ENCODE data around the gene SSTR5. TPM values are rescaled to one million over a fixed set of nuclear protein-coding genes. Genes with fewer than 3 reads are reported as not detected.

The SSTR5 gene
- total and polyA plus RNA-seq, 2 of the 4 experiments (the other 2 are of a cell fraction) = not detected

DNA sequence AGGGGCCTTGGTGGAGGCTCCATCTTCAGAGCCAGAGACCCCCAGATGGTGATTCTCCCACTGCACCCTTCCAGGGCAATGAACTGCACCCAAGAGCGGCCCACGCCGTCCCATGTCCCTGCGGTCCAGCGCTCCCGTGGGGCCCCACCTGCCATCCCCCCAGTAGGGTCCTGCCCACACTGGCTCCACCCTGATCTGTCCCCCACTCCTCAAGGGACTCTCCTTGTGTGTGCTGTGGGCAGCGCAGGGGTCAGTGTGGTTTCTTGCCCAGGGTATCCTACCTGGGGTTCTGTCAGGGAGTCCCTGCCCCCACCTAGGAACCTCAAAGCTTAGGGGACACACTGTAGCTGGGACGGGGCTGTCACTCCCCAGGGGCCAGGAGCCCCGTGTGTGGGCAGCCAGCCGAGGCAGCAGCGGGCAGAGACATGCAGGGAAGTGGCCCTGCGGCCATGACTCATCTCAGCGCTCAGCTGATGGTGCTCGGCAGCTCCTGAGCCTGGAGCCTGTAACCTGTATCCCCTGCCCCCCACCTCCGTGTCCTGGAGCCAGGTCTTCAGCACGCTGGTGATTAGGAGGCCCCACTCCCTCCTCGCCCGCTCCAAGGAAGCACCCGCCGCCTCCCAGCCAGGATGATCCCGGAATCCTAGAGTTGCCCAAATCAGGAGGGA lies 35.7 kb upstream of the SSTR5 start:
- no peaks in the 10 kb centered on the region for H3K79me1 ChIP-seq (ENCODE audit: low read depth in 1 of 2, low read length in 2 of 2)
- no peak overlapping the region for H3K18ac ChIP-seq (ENCODE audit: low read depth, low read length)
- in situ Hi-C loops (cut with MboI; ENCODE audit: low sequenced_read_pairs) = no loop called here
- no peak overlapping the region for H4K91ac ChIP-seq (ENCODE audit: insufficient read depth, low read depth, low read length)
- BruUV-seq (replicated peaks) = no TSS peak
- no peak overlapping the region for H4K5ac ChIP-seq (ENCODE audit: low read depth, low read length)
- dilution Hi-C loops (cut with HindIII; ENCODE audit: low sequenced_read_pairs, unreplicated experiment) = no loop called here
- H2BK120ac ChIP-seq (ENCODE audit: low read depth, low read length) = no peak overlapping the region
- POLR2A ChIA-PET (ENCODE audit: unreplicated experiment) = no interaction called here
- H2AFZ ChIP-seq (replicated peaks; ENCODE audit: low read length, poor library complexity) = peak overlapping the region; percentile 5
- H3K23ac ChIP-seq (ENCODE audit: low read depth, low read length) = no peak overlapping the region
- no peak for TF ChIP-seq CEBPB (IDR thresholded peaks at IDR 0.05; ENCODE audit: low read depth, low read length)
- TF ChIP-seq MXI1 (IDR thresholded peaks at IDR 0.05; ENCODE audit: borderline replicate concordance, low read depth, low read length) = no peak
- no peak for TF ChIP-seq BHLHE40 (IDR thresholded peaks at IDR 0.05; ENCODE audit: low read depth, low read length)
- no peak for TF ChIP-seq MAFK (IDR thresholded peaks at IDR 0.05; ENCODE audit: low read depth, low read length)
- no peak for TF ChIP-seq POLR2A (IDR thresholded peaks at IDR 0.05; ENCODE audit: low read depth, low read length)
- no peak overlapping the region for H3K4me2 ChIP-seq (ENCODE audit: low read depth, low read length)
- no peak overlapping the region for H2BK5ac ChIP-seq (ENCODE audit: low read depth, low read length, poor library complexity, severe bottlenecking)
- no peak overlapping the region for H4K8ac ChIP-seq (ENCODE audit: low read depth in 2 of 2, low read length in 2 of 2)
- peaks cover 19% of the 10 kb centered on the region for H3K27me3 ChIP-seq (ENCODE audit: control insufficient read depth, insufficient read depth, low read length)
- H3K56ac ChIP-seq (ENCODE audit: extremely low read depth, insufficient read depth, low read length) = no peak overlapping the region
- intact Hi-C loops (cut with micrococcal nuclease) = no loop called here
- no peak overlapping the region for H3K4me3 ChIP-seq (ENCODE audit: insufficient read depth, low read depth, low read length)
- no peak overlapping the region for H2AK5ac ChIP-seq (ENCODE audit: low read depth, low read length)
- H3K4me1 ChIP-seq (ENCODE audit: control insufficient read depth, insufficient read depth, low read length) = no peaks in the 10 kb centered on the region
- H3K14ac ChIP-seq (replicated peaks; ENCODE audit: low read depth, low read length) = no peak overlapping the region
- no peaks in the 10 kb centered on the region for H4K20me1 ChIP-seq (ENCODE audit: insufficient read depth, low read length)
- CTCF ChIA-PET = no interaction called here
- no peaks in the 10 kb centered on the region; the same call in 1 of the 2 replicates for H3K9me3 ChIP-seq (ENCODE audit: control insufficient read depth, insufficient read depth, low read length)
- no peak overlapping the region for H2BK15ac ChIP-seq (ENCODE audit: low read depth, low read length)
- H3K9ac ChIP-seq (ENCODE audit: low read depth, low read length) = no peak overlapping the region
- ATAC-seq (ENCODE audit: low read depth) = peak; percentile 61; the same call in 1 of the 2 replicates
- H2AK9ac ChIP-seq (replicated peaks; ENCODE audit: low read depth, low read length, poor library complexity) = no peak overlapping the region
- H2BK20ac ChIP-seq (ENCODE audit: low read depth, low read length) = no peak overlapping the region
- H3K4ac ChIP-seq (ENCODE audit: low read depth, low read length) = no peak overlapping the region
- peak; percentile 10 for DNase-seq
- 22% methylated on average over 7 of the region's 21 CpGs; no CpG with 5 or more reads in 1 of the 2 experiments for WGBS, 2 experiments (ENCODE audit: extremely low coverage in 2 of 2, insufficient read length in 1 of 2)
- H3K36me3 ChIP-seq (ENCODE audit: control insufficient read depth, insufficient read depth, low read length) = no peaks in the 10 kb centered on the region
- H3K9me1 ChIP-seq (ENCODE audit: insufficient read depth, low read length) = no peaks in the 10 kb centered on the region
- H3K27ac ChIP-seq (ENCODE audit: insufficient read depth, low read length) = no peak overlapping the region

Data from IMR-90 (cell line).